HepG2 (cell line): Measurements from ENCODE around the gene SH2D6.

Source experiments
- MTF2 ChIP-seq: sonication (generic); formaldehyde crosslinking; IDR thresholded peaks from 2 replicates; pipeline ENCODE4 v1.5.0; 2020; ENCODE audit warnings: missing genetic modification reagents, borderline replicate concordance
- POLR2A ChIP-seq, 2 experiments: IDR thresholded peaks; 2 replicates each; pipeline ENCODE4 v1.6.1; 2011; ENCODE audit warnings: low read depth in 2 of 2, low read length in 2 of 2, mild to moderate bottlenecking in 1 of 2, moderate library complexity in 1 of 2; ENCODE audit not compliant: insufficient read depth in 1 of 2
- TF ChIP-seq, protein P1 (sequence below): sonication (generic); formaldehyde crosslinking; IDR thresholded peaks from 2 replicates; pipeline ENCODE4 v1.5.0; 2020; ENCODE audit warnings: mild to moderate bottlenecking, missing genetic modification reagents, moderate library complexity

DNA sequence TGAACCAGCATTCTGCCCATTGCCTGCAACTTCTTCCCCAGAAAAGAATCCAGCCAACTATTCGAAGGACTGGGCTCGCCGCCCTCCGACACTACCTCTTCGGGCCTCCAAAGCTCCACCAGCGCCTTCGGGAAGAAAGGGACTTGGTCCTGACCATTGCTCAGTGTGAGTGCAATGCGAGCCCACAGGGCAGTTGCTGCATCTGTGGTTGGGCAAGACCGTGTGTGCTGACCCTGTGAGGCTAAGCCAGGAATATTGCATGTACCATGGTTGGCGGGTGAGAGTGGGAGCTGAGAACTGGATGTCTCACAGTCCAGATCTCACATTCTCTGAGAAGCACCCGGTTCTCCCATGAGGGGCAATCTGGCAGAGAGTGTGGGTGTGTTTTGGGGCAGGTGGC lies 47.5 kb upstream of the SH2D6 start:
- no peak for TF ChIP-seq MTF2 (CRISPR knock-in tag)
- TF ChIP-seq, protein P1, sequence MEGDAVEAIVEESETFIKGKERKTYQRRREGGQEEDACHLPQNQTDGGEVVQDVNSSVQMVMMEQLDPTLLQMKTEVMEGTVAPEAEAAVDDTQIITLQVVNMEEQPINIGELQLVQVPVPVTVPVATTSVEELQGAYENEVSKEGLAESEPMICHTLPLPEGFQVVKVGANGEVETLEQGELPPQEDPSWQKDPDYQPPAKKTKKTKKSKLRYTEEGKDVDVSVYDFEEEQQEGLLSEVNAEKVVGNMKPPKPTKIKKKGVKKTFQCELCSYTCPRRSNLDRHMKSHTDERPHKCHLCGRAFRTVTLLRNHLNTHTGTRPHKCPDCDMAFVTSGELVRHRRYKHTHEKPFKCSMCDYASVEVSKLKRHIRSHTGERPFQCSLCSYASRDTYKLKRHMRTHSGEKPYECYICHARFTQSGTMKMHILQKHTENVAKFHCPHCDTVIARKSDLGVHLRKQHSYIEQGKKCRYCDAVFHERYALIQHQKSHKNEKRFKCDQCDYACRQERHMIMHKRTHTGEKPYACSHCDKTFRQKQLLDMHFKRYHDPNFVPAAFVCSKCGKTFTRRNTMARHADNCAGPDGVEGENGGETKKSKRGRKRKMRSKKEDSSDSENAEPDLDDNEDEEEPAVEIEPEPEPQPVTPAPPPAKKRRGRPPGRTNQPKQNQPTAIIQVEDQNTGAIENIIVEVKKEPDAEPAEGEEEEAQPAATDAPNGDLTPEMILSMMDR (CRISPR knock-in tag): no peak
- no peak for TF ChIP-seq POLR2A (IDR thresholded peaks at IDR 0.05; ENCODE audit: insufficient read depth in 1 of 2, low read depth in 2 of 2, low read length in 2 of 2)
